HepG2 (cell line): Measurements from ENCODE around the gene ANKZF1. TPM values are rescaled to one million over a fixed set of nuclear protein-coding genes. Genes with fewer than 3 reads are reported as not detected.

Experiments used
- CCAR2 ChIP-seq: fragments of 200-400 bp; formaldehyde crosslinking; optimal IDR thresholded peaks from 2 replicates; pipeline ENCODE3; 2018; ENCODE audit warnings: low read depth, mild to moderate bottlenecking, low read length, moderate library complexity
- HES4 ChIP-seq: sonication (generic); formaldehyde crosslinking; IDR thresholded peaks from 2 replicates; pipeline ENCODE4 v1.9.0; 2021; ENCODE audit warnings: mild to moderate bottlenecking, missing genetic modification reagents, borderline replicate concordance
- KAT2B ChIP-seq: fragments of 150-350 bp; IDR thresholded peaks from 2 replicates; pipeline ENCODE4 v1.6.1; 2014; ENCODE audit warnings: low read depth, low read length, borderline replicate concordance
- KDM3A ChIP-seq: IDR thresholded peaks from 2 replicates; pipeline ENCODE4 v1.6.1; 2018; ENCODE audit warnings: low read depth, missing compliant biosample characterization
- NFIB ChIP-seq: sonication (generic); formaldehyde crosslinking; IDR thresholded peaks from 2 replicates; pipeline ENCODE4 v1.9.0; 2021; ENCODE audit warnings: missing genetic modification reagents, mild to moderate bottlenecking, borderline replicate concordance
- RBM39 ChIP-seq: fragments of 200-400 bp; formaldehyde crosslinking; IDR thresholded peaks from one replicate; pipeline ENCODE4 v1.6.1; 2018; ENCODE audit warnings: antibody characterized with exemption, mild to moderate bottlenecking, low read depth, low read length; ENCODE audit not compliant: poor library complexity, severe bottlenecking
- SAP130 ChIP-seq: IDR thresholded peaks from 2 replicates; pipeline ENCODE4 v1.6.1; 2016; ENCODE audit warnings: low read depth
- SPEN ChIP-seq: sonication (generic); formaldehyde crosslinking; IDR thresholded peaks from 2 replicates; pipeline ENCODE4 v1.5.1; 2020; ENCODE audit warnings: low read depth, mild to moderate bottlenecking, missing genetic modification reagents
- ZKSCAN5 ChIP-seq: sonication (generic); formaldehyde crosslinking; IDR thresholded peaks from 2 replicates; pipeline ENCODE4 v1.5.1; 2020; ENCODE audit warnings: mild to moderate bottlenecking, missing genetic modification reagents
- ZNF430 ChIP-seq: sonication (generic); formaldehyde crosslinking; IDR thresholded peaks from 2 replicates; pipeline ENCODE4 v1.9.0; 2021; ENCODE audit warnings: mild to moderate bottlenecking, missing genetic modification reagents
- polyA plus RNA-seq, 8 experiments: library from polyadenylated mRNA; depleted of rRNA in 3 of 8; stranded (reverse) in 7 of 8; unstranded in 1 of 8; fragments of >200 nt; fragmentation: Illumina TruSeq in 4 of 8; extraction: Trizol in 4 of 8; gene quantifications; 2 replicates each; pipeline versions ENCODE4 v1.2.1 to v1.2.3, GENCODE V29; 2011 to 2016; ENCODE audit warnings: low read depth in 4 of 8, missing spikeins in 1 of 8, mixed read lengths in 1 of 8; ENCODE audit not compliant: insufficient read depth in 1 of 8
- total RNA-seq, 5 experiments: library from RNA; depleted of rRNA; stranded (reverse); fragments of >200 nt; fragmentation: Illumina TruSeq; extraction: Trizol; gene quantifications; 2 replicates each; pipeline ENCODE4 v1.2.3, GENCODE V29; 2016; ENCODE audit warnings: low read depth in 1 of 5
- TF ChIP-seq, protein P1 (sequence below), 2 experiments: fragments of 450-650 bp in 1 of 2; sonication (generic) in 1 of 2; formaldehyde crosslinking; IDR thresholded peaks; 2 replicates each; pipeline versions ENCODE4 v1.5.0 to v1.8.0; 2020 to 2022; ENCODE audit warnings: mild to moderate bottlenecking in 1 of 2, missing genetic modification reagents in 1 of 2
- TF ChIP-seq, protein P2 (sequence below): sonication (generic); formaldehyde crosslinking; IDR thresholded peaks from 2 replicates; pipeline ENCODE4 v1.4.0; 2020; ENCODE audit warnings: missing genetic modification reagents, mild to moderate bottlenecking, borderline replicate concordance
- TF ChIP-seq, protein P3 (sequence below): sonication (generic); formaldehyde crosslinking; IDR thresholded peaks from 2 replicates; pipeline ENCODE4 v1.9.0; 2021; ENCODE audit warnings: missing genetic modification reagents, borderline replicate concordance
- TF ChIP-seq, protein P4 (sequence below): sonication (generic); formaldehyde crosslinking; conservative IDR thresholded peaks from 2 replicates; pipeline ENCODE4 v1.4.0; 2020; ENCODE audit warnings: missing genetic modification reagents
- TF ChIP-seq, protein P5 (sequence below): sonication (generic); formaldehyde crosslinking; IDR thresholded peaks from 2 replicates; pipeline ENCODE4 v1.8.0; 2022; ENCODE audit warnings: mild to moderate bottlenecking, missing genetic modification reagents; ENCODE audit not compliant: insufficient replicate concordance

The ANKZF1 gene
- total and polyA plus RNA-seq, 2 of the 13 experiments (the other 11 are each of a cell fraction or from before 2014, with no cell fraction given) = 25.3 to 128 TPM

DNA sequence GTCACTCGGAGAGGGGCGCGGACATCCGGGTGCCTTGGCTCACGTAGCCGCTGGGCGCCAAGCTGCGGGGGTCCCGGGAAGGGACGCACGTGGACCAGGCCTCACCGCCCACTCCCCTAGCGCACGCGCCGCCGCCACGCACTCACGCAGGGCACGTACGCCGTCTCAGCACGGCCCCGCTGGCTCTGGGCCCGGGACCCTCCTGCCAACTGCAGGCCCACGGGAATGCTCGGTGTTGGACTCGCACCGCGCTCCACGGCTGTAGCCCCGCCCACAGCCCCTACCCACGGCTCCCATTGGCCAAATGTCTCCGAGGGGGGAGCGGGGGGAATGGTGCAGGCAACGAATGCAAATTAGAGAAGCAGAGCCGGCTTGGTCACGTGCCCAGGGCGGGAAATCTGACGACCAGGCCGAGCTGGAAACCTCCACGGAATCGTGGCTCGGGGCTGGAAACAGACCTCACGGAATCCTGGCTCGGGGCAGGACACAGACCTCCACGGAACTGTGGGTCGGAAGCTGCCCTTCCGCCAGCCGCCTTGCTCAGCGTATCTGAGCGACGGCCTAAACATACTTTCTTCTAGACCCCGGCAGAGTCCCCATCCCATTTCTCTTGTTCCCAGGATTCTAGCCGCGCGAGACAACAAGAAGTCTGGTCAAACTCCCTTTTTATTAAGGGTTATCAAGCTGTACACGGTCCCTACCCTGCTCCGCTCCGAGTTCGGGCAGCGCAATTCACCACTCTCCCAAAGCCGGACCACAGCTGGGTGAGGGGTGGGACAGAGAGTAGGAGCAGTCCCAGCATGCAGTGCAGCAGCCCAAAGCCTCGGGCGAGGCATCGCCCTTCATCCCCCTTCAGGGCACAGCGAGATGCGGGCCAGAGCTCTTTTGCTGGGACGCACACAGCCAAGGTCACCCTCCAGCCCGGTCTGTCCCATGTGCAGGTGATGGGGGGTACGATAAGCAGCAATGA lies 10.6 kb upstream of the ANKZF1 start, which contains the start of gene ABCB6 (continued):
- peak; percentile 95; the same call in 1 of the 2 replicates for TF ChIP-seq HES4 (CRISPR knock-in tag)
- TF ChIP-seq KAT2B = no peak
- peak; percentile 95; the same call in 1 of the 2 replicates for TF ChIP-seq ZNF430 (CRISPR knock-in tag)
- peak; percentile 95 for TF ChIP-seq KDM3A
- TF ChIP-seq, protein P1, sequence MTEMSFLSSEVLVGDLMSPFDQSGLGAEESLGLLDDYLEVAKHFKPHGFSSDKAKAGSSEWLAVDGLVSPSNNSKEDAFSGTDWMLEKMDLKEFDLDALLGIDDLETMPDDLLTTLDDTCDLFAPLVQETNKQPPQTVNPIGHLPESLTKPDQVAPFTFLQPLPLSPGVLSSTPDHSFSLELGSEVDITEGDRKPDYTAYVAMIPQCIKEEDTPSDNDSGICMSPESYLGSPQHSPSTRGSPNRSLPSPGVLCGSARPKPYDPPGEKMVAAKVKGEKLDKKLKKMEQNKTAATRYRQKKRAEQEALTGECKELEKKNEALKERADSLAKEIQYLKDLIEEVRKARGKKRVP (CRISPR knock-in tag; IDR thresholded peaks at IDR 0.05) = no peak; a peak in 1 of 4 replicates
- TF ChIP-seq, protein P2, sequence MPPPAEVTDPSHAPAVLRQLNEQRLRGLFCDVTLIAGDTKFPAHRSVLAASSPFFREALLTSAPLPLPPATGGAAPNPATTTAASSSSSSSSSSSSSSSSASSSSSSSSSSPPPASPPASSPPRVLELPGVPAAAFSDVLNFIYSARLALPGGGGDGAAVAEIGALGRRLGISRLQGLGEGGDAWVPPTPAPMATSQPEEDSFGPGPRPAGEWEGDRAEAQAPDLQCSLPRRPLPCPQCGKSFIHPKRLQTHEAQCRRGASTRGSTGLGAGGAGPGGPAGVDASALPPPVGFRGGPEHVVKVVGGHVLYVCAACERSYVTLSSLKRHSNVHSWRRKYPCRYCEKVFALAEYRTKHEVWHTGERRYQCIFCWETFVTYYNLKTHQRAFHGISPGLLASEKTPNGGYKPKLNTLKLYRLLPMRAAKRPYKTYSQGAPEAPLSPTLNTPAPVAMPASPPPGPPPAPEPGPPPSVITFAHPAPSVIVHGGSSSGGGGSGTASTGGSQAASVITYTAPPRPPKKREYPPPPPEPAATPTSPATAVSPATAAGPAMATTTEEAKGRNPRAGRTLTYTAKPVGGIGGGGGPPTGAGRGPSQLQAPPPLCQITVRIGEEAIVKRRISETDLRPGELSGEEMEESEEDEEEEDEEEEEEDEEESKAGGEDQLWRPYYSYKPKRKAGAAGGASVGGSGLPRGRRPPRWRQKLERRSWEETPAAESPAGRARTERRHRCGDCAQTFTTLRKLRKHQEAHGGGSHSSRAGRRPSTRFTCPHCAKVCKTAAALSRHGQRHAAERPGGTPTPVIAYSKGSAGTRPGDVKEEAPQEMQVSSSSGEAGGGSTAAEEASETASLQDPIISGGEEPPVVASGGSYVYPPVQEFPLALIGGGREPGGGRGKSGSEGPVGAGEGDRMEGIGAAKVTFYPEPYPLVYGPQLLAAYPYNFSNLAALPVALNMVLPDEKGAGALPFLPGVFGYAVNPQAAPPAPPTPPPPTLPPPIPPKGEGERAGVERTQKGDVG (CRISPR knock-in tag) = peak; percentile 48; the same call in 1 of the 2 replicates
- TF ChIP-seq, protein P3, sequence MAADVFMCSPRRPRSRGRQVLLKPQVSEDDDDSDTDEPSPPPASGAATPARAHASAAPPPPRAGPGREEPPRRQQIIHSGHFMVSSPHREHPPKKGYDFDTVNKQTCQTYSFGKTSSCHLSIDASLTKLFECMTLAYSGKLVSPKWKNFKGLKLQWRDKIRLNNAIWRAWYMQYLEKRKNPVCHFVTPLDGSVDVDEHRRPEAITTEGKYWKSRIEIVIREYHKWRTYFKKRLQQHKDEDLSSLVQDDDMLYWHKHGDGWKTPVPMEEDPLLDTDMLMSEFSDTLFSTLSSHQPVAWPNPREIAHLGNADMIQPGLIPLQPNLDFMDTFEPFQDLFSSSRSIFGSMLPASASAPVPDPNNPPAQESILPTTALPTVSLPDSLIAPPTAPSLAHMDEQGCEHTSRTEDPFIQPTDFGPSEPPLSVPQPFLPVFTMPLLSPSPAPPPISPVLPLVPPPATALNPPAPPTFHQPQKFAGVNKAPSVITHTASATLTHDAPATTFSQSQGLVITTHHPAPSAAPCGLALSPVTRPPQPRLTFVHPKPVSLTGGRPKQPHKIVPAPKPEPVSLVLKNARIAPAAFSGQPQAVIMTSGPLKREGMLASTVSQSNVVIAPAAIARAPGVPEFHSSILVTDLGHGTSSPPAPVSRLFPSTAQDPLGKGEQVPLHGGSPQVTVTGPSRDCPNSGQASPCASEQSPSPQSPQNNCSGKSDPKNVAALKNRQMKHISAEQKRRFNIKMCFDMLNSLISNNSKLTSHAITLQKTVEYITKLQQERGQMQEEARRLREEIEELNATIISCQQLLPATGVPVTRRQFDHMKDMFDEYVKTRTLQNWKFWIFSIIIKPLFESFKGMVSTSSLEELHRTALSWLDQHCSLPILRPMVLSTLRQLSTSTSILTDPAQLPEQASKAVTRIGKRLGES = no peak; the same call in none of the 2 replicates
- TF ChIP-seq, protein P4, sequence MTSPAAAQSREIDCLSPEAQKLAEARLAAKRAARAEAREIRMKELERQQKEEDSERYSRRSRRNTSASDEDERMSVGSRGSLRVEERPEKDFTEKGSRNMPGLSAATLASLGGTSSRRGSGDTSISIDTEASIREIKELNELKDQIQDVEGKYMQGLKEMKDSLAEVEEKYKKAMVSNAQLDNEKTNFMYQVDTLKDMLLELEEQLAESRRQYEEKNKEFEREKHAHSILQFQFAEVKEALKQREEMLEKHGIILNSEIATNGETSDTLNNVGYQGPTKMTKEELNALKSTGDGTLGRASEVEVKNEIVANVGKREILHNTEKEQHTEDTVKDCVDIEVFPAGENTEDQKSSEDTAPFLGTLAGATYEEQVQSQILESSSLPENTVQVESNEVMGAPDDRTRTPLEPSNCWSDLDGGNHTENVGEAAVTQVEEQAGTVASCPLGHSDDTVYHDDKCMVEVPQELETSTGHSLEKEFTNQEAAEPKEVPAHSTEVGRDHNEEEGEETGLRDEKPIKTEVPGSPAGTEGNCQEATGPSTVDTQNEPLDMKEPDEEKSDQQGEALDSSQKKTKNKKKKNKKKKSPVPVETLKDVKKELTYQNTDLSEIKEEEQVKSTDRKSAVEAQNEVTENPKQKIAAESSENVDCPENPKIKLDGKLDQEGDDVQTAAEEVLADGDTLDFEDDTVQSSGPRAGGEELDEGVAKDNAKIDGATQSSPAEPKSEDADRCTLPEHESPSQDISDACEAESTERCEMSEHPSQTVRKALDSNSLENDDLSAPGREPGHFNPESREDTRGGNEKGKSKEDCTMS = peak; percentile 63; the same call in 1 of the 2 replicates
- no peak for TF ChIP-seq ZKSCAN5
- no peak for TF ChIP-seq CCAR2
- peak; percentile 98 for TF ChIP-seq SPEN (CRISPR knock-in tag)
- no peak for TF ChIP-seq RBM39
- no peak for TF ChIP-seq NFIB
- TF ChIP-seq, protein P5, sequence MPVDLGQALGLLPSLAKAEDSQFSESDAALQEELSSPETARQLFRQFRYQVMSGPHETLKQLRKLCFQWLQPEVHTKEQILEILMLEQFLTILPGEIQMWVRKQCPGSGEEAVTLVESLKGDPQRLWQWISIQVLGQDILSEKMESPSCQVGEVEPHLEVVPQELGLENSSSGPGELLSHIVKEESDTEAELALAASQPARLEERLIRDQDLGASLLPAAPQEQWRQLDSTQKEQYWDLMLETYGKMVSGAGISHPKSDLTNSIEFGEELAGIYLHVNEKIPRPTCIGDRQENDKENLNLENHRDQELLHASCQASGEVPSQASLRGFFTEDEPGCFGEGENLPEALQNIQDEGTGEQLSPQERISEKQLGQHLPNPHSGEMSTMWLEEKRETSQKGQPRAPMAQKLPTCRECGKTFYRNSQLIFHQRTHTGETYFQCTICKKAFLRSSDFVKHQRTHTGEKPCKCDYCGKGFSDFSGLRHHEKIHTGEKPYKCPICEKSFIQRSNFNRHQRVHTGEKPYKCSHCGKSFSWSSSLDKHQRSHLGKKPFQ (CRISPR knock-in tag) = peak; percentile 93
- peak; percentile 99 for TF ChIP-seq SAP130 (CRISPR knock-in tag)
